Calu3 (cell line): Measurements from ENCODE around the gene CENPX. TPM values are rescaled to one million over a fixed set of nuclear protein-coding genes. Genes with fewer than 3 reads are reported as not detected.

Experiments used
- Bru-seq: library from RNA; stranded (reverse); fragments of 400-500 nt; gene quantifications from one replicate; lab custom pipeline; 2021; lab: Mats Ljungman, UMichigan
- BruChase-seq, 2 experiments: library from RNA; stranded (reverse); fragments of 400-500 nt; gene quantifications; one replicate each; lab custom pipeline; 2021; lab: Mats Ljungman, UMichigan
- BruUV-seq: library from RNA; stranded (reverse); fragments of 400-500 nt; replicated peaks from 2 replicates; lab custom pipeline; 2021; lab: Mats Ljungman, UMichigan
- CTCF ChIA-PET: fragments of 300-600 bp; sonication (Branson Sonifier 250); formaldehyde crosslinking; loops from one replicate; lab custom pipeline; 2022; ENCODE audit warnings: antibody characterized with exemption; lab: Charles Lee
- DNase-seq: peaks from one replicate; pipeline ENCODE4 v3.0.0; 2022
- H3K27ac Mint-ChIP-seq: one replicate; pipeline ENCODE4 v1.8.0; 2022; ENCODE audit warnings: mixed read lengths; ENCODE audit not compliant: unreplicated experiment
- H3K27me3 Mint-ChIP-seq: one replicate; pipeline ENCODE4 v1.8.0; 2022; ENCODE audit warnings: mixed read lengths; ENCODE audit not compliant: unreplicated experiment
- H3K36me3 Mint-ChIP-seq: one replicate; pipeline ENCODE4 v1.8.0; 2022; ENCODE audit warnings: mild to moderate bottlenecking, moderate library complexity, mixed read lengths; ENCODE audit not compliant: insufficient read depth, unreplicated experiment
- H3K4me1 Mint-ChIP-seq: one replicate; pipeline ENCODE4 v1.8.0; 2022; ENCODE audit warnings: mild to moderate bottlenecking, low read depth, mixed read lengths; ENCODE audit not compliant: unreplicated experiment
- H3K4me3 Mint-ChIP-seq: one replicate; pipeline ENCODE4 v1.8.0; 2022; ENCODE audit warnings: mild to moderate bottlenecking, low read depth, moderate library complexity, mixed read lengths; ENCODE audit not compliant: unreplicated experiment
- H3K9me3 Mint-ChIP-seq: one replicate; pipeline ENCODE4 v1.8.0; 2022; ENCODE audit warnings: low read depth, mixed read lengths; ENCODE audit not compliant: unreplicated experiment
- intact Hi-C: fragments of 100-400 bp; cut with micrococcal nuclease; formaldehyde crosslinking; loops from one replicate; pipeline ENCODE4 v1.10.0; 2022; ENCODE audit not compliant: unreplicated experiment
- long read RNA-seq: library from polyadenylated mRNA; stranded (forward); transcript quantifications from one replicate; pipeline ENCODE4 v2.0.0, GENCODE V29; 2022
- total RNA-seq: library from RNA; stranded (reverse); gene quantifications from 2 replicates; pipeline ENCODE4 v1.2.3, GENCODE V29; 2022
- TF ChIP-seq, protein P1 (sequence below): fragments of 200-600 bp; IDR thresholded peaks from one replicate; pipeline ENCODE4 v1.8.0; 2022; ENCODE audit warnings: antibody characterized with exemption; ENCODE audit not compliant: unreplicated experiment

The CENPX gene
- total RNA-seq, result 84.4 and 86.9 TPM in 2 replicates
- percentile 60 among the genes with signal in this experiment for Bru-seq, nascent RNA
- percentile 79 among the genes with signal in this experiment for BruChase-seq, experiment 1, labeled RNA remaining after a 6-hour chase
- BruChase-seq, experiment 2, labeled RNA remaining after a 2-hour chase, result percentile 68 among the genes with signal in this experiment
- long read RNA-seq, transcript CENPX-208 (5 exons, 799 nt), result minor isoform, 9 of 288 reads
- long read RNA-seq, transcript CENPX-201 (4 exons, 751 nt), result minor isoform, 83 of 288 reads
- long read RNA-seq, transcript CENPX-210 (5 exons, 730 nt), result minor isoform, 9 of 288 reads
- long read RNA-seq, transcript CENPX-202 (5 exons, 805 nt), result major isoform, 107 of 288 reads
- long read RNA-seq, partial matches to known transcripts, result 41 of 288 reads
- long read RNA-seq, other reads (novel, unspliced or antisense), result 14 of 288 reads

DNA sequence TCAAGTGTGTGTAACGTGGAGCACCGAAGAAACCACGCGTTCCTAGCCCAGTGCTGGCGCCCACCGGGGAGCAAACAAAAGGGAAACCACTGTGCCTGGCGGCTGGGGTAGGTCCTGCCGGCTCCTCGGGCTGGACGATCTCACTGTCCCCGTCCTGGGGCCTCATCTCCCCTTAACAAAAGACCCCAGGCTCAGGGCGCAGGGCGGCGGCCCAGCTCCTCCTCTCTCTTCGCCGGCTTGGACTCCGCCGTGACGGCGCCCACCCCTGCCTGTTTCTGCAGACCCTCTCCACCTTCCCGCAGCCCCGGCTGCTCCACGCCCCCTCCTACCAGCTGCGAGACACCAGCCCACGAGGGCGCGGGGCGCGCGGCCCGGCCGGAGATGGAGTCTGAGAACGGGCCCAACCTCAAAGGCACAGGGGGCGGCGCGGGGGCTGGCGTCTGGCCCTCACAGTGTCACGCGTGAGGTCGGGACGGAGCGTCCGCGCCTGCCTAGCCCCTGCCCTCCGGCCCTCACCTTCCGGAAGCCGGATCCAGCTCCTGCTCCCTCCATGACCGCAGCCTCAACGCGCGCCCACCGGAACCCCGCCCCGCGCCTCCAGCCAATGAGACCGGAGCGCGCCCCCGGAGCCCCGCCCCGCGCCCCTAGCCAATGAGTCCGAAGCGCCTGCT lies at the start of gene CENPX:
TSS of gene CENPX (minus strand) at position 569 of the 671 bp plus-strand sequence. CDS start at position 552, 17 bp downstream.
- Mint-ChIP-seq H3K9me3 (no peaks in the 10 kb centered on the region), H3K4me3 (peak within 1 kb of the TSS; percentile 81), H3K4me1 (peaks cover 8% of the 10 kb centered on the region), H3K36me3 (peaks cover 66% of the 10 kb centered on the region), H3K27ac (peak within 1 kb of the TSS; percentile 76), H3K27me3 (no peaks in the 10 kb centered on the region)
- TF ChIP-seq, protein P1, sequence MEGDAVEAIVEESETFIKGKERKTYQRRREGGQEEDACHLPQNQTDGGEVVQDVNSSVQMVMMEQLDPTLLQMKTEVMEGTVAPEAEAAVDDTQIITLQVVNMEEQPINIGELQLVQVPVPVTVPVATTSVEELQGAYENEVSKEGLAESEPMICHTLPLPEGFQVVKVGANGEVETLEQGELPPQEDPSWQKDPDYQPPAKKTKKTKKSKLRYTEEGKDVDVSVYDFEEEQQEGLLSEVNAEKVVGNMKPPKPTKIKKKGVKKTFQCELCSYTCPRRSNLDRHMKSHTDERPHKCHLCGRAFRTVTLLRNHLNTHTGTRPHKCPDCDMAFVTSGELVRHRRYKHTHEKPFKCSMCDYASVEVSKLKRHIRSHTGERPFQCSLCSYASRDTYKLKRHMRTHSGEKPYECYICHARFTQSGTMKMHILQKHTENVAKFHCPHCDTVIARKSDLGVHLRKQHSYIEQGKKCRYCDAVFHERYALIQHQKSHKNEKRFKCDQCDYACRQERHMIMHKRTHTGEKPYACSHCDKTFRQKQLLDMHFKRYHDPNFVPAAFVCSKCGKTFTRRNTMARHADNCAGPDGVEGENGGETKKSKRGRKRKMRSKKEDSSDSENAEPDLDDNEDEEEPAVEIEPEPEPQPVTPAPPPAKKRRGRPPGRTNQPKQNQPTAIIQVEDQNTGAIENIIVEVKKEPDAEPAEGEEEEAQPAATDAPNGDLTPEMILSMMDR, result no peak
- DNase-seq, result no peak
- BruUV-seq, result no TSS peak
- CTCF ChIA-PET, result interaction anchor here (0.6 to 4.6 kb wide), 14 partner anchors 14 to 232 kb away, joined by 3 to 45 read pairs (median 4); partner anchors contain the start of genes DCXR and NOTUM
- intact Hi-C loops, result loop anchor here (2.0 to 5.0 kb wide), 2 partner anchors 68 to 130 kb away; no protein-coding TSS in a partner anchor

DNA sequence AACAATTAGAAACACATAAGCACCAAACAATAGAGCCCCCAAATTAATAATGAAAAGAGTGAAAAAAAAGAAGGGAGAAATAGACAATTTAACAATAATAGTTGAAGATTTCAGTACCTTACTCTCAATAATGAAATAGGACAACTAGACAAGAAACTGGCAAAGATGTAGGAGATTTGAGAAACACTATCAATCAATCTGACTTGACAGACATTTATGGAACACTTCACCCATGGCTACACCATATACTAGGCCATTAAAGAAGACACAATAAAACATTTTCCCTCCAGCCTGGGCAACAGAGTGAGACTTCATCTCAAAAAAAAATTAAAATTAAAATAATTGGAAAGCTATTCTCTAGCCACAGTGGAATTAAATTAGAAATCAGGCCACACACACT lies 47.9 kb upstream of the CENPX start:
- Mint-ChIP-seq H3K36me3 (peaks cover 20% of the 10 kb centered on the region), H3K4me3 (no peak overlapping the region), H3K27me3 (no peaks in the 10 kb centered on the region), H3K4me1 (no peaks in the 10 kb centered on the region), H3K9me3 (no peaks in the 10 kb centered on the region), H3K27ac (no peak overlapping the region)
- TF ChIP-seq, protein P1, result no peak
- no peak for DNase-seq
- CTCF ChIA-PET, result no interaction called here
- no TSS peak for BruUV-seq
- intact Hi-C loops, result no loop called here

DNA sequence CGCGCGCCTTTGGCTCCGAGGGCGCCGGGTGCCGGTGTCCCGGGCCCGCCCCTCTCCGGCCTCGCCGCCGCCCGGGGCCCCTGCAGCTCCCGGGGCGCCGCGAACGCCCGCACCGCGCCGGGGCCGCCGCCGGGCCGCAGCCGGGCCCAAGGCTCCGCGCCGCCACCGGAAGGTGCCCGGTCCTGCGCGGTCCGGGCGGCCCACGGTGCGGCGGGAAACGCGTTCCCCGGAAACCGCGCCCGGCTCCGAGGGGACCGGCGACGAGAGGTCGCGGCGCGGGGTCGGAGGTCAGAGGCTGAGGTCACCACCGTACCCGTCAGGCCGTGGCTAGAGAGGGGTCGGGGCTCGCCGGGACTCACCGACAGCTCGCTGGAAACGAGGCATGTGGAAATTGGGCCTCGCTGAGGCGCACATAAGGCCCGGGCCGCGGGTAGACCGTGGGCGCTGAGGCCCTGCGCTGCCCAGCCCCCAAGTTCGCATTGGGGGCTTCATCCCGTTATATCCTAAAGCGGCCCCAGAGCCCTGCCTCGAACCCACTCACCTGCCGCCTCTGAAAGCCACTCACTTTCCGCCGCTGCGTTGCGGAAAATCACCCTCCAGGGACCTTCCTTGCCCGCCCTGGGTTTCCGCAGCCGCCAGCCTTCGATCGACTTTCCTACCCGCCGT lies 43.1 kb upstream of the CENPX start, which contains the start of gene DUS1L:
TSS of gene DUS1L (minus strand) at position 167 of the 666 bp plus-strand sequence. CDS start 745 bp downstream, outside the sequence.
- H3K27ac Mint-ChIP-seq, result peak within 1 kb of the TSS; percentile 56
- intact Hi-C loops, result no loop called here
- TF ChIP-seq, protein P1, result no peak
- peak within 1 kb of the TSS; percentile 74 for H3K4me3 Mint-ChIP-seq
- H3K36me3 Mint-ChIP-seq, result peaks cover 35% of the 10 kb centered on the region
- BruUV-seq, result no TSS peak
- peak; percentile 71 for DNase-seq
- no peaks in the 10 kb centered on the region for H3K4me1 Mint-ChIP-seq
- CTCF ChIA-PET, result interaction anchor here (0.6 kb wide), 1 partner anchor 178 kb away, joined by 3 read pairs; no protein-coding TSS in a partner anchor
- H3K27me3 Mint-ChIP-seq, result no peaks in the 10 kb centered on the region
- H3K9me3 Mint-ChIP-seq, result no peaks in the 10 kb centered on the region

DNA sequence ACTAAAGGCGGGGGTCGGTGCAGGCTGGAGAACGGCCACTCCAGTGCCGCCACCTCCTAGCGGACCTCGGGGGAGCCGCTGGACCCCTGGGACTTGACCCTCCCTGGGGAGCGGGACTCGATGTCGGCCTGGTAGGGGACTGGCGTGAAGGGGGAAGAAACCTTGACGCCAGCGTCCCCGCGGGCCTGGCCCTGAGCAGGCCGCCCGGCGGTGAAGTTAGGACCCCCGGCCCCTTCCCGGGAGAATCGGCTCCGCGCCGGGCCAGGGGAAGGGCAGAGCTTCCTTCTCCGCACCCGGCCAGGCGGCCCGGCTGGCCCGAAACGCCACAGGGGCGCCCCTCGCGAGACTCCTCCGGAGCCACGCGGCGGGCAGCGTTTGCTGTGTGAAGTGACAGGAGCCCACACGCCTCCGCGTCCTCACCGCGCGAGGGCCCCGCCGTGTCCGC lies 42.5 kb upstream of the CENPX start:
- H3K4me3 Mint-ChIP-seq, result peak overlapping the region; percentile 74
- H3K4me1 Mint-ChIP-seq, result no peaks in the 10 kb centered on the region
- DNase-seq, result no peak
- no peaks in the 10 kb centered on the region for H3K9me3 Mint-ChIP-seq
- TF ChIP-seq, protein P1, result no peak
- no TSS peak for BruUV-seq
- intact Hi-C loops, result no loop called here
- H3K27ac Mint-ChIP-seq, result no peak overlapping the region
- CTCF ChIA-PET, result interaction anchor here (0.6 to 1.0 kb wide), 3 partner anchors 28 to 178 kb away, joined by 3 to 4 read pairs (median 3); partner anchors contain the start of gene DCXR
- H3K27me3 Mint-ChIP-seq, result no peaks in the 10 kb centered on the region
- H3K36me3 Mint-ChIP-seq, result peaks cover 41% of the 10 kb centered on the region
